D721Med (cell line): ENCODE measurements around the gene NDUFV1.
"Not testable (repeated sequence)": the region's sequence is repeated elsewhere in the genome, so short reads cannot be mapped to it uniquely, and the experiment has no call there.

Source experiments
- DNase-seq: peaks from one replicate; pipeline ENCODE4 v3.0.0; 2011; ENCODE audit warnings: low spot score; ENCODE audit not compliant: insufficient read length
- FAIRE-seq: peaks from 2 replicates; lab custom pipeline; 2011; peaks lifted over from hg19 to GRCh38; lab: Jason Lieb, UNC
- CTCF ChIP-seq: IDR thresholded peaks from 2 replicates; pipeline ENCODE4 v1.5.1; 2012; ENCODE audit warnings: mild to moderate bottlenecking, control low read depth; ENCODE audit not compliant: insufficient read depth; ENCODE audit errors: missing control alignments

Gene NDUFV1

DNA sequence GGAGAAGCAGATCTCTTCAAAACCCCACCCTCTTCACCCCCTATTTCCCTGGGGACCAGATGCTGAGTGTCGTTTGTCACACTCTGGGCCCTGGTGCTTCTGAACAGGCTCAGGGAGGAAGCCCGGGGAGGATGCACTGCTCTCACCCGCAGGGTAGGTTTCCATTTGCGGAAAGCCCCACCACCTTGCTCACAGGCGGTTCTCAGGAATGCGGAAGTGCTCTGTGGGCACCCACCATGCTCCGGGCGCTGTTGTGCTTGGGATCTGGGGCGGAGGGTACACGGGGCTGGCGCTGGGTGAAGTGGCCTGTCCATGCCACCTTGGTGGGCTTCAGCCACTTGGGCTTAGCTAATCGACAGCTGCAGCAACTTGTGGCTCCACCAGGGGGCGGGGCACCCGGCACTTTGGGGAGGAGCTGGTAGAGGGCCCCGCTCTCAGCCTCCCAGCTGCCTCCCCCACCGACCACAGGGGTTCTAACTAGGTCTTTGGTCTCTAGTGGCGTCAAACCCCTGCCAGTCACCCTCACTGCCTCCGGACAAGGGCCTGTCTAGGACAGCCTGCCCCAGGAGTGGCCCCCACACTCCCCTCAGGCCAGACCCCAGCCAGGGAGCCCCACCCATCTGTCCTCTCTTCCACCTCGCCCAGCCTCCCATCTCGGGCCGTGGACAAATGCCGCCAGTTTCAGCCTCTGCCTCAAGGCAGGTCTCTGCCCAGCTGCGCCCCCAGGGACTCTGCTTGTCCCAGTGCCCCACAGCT, 7.4 kb downstream of the NDUFV1 start:
- peak; percentile 46 for TF ChIP-seq CTCF
- no peak for FAIRE-seq
- DNase-seq: no peak

DNA sequence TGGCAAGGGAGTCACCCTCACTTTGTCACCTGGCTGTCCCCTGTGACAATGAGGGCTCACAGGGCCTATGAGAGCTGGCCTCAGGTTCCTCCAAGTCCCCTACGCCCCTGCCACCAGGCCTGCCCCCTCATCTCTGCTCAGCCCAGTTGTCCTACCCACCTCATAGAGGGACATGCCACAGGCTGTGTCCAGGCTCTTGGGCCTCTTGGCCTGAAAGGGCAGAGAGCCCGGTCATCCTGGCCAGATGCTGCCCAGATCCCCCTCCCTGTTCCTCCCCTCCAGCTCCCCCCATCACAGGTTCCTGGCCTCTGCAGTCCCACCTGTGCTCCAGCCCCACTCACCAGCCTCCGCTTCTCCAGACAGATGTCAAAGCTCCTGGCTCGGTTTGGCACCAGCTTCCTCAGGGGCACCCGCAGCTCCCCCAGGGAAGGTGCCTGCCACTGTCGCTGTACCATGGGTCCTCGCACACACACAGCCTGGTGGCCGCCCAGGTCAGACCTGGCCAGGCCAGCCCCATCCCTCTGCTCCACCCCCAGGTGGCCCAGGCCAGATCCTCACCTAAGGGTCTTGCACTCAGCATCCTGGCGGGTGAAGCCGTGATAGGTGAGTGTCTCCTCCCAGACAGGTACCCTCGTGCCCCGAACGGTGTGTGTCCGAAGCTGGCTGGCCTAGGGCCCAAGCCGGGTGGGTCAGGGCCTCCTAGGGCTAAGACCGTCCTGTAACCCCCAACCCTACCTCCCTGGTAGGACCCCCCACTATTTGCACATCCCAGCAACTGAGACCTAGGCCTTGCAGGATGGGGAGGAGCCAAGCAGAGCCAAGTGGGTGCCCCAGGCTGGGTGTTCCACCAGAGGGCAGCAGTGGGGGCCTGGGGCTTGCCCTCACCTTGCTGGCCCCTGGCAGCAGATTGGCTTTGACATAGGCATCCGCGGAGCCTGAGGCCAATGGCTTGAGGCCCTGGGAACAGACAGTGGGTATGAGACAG, 8.3 kb downstream of the NDUFV1 start:
- FAIRE-seq (no peak), DNase-seq (no peak)
- TF ChIP-seq CTCF: peak; percentile 36

GRCh38 chr11:67615728-67616430, 9.1 kb downstream of the NDUFV1 start:
- no peak for TF ChIP-seq CTCF
- FAIRE-seq (no peak), DNase-seq (no peak)

DNA sequence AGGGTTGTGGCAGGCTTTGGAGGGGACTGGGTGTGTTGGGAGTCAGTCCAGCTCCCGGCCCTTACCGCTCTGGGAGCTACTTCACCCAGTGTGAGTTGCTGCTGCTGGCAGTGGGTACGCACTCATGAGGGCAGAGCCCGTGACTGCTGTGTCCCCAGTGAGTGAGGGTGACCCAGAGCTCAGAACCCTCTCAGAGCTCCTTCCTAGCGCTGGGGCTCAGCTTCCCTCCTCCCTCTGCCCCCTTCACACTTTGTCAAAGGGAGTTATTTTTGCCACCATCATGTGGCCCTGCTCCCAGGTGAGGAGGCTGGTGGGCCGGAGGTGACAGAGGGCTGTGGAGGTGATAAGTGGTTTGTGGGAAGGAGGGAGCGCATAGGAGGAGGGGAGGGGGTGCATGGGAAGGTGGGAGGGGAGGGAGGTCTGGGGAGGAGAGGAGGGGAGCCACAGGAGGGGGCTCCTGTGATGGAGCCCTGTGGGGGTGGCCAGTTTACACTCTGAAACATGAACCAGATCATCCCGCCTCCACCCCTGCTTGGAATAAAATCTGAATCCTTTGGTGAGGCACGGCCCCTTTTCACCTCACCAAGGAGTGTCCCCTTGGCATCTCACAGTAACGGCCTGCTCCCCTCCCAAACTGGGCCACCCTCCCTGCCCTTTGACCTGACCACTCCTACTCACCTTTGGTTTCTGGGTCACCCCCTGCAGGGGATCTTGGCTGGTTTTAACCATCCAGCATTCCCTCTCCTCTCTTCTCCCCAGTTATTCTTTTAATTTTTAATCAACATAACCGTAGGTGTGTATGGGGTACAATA, 9.9 kb downstream of the NDUFV1 start:
- no peak for FAIRE-seq
- no peak for DNase-seq
- TF ChIP-seq CTCF: no peak

- DNase-seq: no peak
- FAIRE-seq: no peak
- TF ChIP-seq CTCF: no peak
Observed at GRCh38 chr11:67617243-67617953, 10.7 kb downstream of the NDUFV1 start.

- DNase-seq, FAIRE-seq: not testable (repeated sequence)
Observed at GRCh38 chr11:67618901-67619659, 12.3 kb downstream of the NDUFV1 start.

DNA sequence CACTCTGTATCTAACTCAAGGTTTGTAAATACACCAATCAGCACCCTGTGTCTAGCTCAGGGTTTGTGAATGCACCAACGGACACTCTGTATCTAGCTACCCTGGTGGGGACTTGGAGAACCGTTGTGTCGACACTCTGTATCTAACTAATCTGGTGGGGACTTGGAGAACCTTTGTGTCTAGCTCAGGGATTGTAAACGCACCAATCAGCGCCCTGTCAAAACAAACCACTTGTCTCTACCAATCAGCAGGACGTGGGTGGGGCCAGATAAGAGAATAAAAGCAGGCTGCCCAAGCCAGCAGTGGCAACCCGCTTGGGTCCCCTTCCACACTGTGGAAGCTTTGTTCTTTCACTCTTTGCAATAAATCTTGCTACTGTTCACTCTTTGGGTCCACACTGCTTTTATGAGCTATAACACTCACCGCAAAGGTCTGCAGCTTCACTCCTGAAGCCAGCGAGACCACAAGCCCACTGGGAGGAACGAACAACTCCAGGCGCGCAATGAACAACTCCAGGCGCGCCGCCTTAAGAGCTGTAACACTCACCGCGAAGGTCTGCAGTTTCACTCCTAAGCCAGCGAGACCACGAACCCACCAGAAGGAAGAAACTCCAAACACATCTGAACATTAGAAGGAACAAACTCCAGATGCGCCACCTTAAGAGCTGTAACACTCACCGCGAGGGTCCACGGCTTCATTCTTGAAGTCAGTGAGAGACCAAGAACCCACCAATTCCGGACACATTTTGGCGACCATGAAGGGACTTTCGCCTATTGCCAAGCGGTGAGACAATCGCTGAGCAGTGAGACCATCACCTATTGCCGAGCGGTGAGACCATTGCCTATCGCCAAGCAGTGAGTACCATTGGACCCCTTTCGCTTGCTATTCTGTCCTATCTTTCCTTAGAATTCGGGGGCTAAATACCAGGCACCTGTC, 13.2 kb downstream of the NDUFV1 start:
- not testable (repeated sequence) for FAIRE-seq

DNA sequence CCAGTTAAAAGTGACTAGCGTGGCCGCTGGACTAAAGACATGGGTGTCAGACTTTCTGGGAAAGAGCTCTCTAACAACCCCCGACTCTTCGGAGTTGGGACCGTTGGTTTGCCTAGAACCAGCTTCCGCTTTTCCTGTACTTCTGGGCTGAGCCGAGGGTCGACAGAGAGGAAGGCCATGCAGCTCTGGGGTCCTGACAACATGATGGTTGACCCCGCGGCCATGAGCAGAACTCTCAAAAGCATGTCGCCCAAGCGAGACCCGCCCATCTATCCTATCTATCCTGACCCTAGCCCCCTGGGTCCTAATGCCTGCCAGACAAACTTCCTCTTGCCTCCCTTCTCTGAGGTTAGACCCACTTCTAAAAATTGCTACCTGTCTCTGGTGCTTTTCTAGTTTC, 13.9 kb downstream of the NDUFV1 start:
- FAIRE-seq, DNase-seq: not testable (repeated sequence)

More for the DNA sequence above, 13.2 kb downstream of the NDUFV1 start:
- DNase-seq: not testable (repeated sequence)

- DNase-seq, FAIRE-seq: not testable (repeated sequence)
Observed at GRCh38 chr11:67621928-67622327, 15.2 kb downstream of the NDUFV1 start.
